AG10803 (cell line): Measurements from ENCODE around the gene TBCC.

Experiments used
- DNase-seq: peaks from one replicate; pipeline ENCODE4 v3.0.0; 2010; ENCODE audit warnings: low read depth
- H3K4me3 ChIP-seq: 2 replicates; pipeline ENCODE4 v1.5.1; 2011; ENCODE audit warnings: mild to moderate bottlenecking, low read length, control low read depth
- CTCF ChIP-seq: conservative IDR thresholded peaks from 2 replicates; pipeline ENCODE4 v1.5.1; 2011; ENCODE audit warnings: mild to moderate bottlenecking, low read length, control low read depth, inconsistent platforms

Gene TBCC

GRCh38 chr6:42720739-42721138 is 25.2 kb downstream of the TBCC start:
- H3K4me3 ChIP-seq = no peak overlapping the region
- no peak for DNase-seq
- TF ChIP-seq CTCF = no peak

- no peak for TF ChIP-seq CTCF
- no peak for DNase-seq
- no peak overlapping the region for H3K4me3 ChIP-seq
Observed at GRCh38 chr6:42715871-42716270, 30.0 kb downstream of the TBCC start.

DNA sequence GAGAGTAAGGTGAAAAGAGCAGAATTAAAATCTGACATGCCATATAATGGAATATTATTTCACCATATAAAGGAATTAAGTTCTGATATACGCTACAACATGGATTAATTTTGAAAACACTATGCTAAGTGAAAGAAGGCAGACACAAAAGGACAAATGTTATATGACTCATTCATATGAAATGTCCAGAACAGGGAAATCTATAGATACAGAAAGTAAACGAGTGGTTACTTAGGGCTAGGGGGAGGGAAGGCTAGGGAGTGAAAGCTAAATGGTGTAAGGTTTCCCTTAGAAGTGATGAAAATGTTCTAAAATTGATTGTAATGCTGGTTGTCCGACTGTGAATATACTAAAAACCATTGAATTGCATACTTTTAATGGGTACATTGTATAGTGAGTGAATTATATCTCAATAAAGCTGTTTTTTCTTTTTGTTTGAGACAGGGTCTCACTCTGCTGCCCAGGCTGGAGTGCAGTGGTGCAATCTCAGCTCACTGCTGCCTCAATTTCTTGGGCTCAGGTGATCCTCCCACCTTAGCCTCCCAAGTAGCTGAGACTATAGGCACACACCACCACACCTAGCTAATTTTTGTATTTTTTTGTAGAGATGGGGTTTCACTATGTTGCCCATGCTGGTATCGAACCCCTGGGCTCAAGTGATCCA is 31.7 kb downstream of the TBCC start:
- DNase-seq = no peak
- no peak for TF ChIP-seq CTCF
- no peak overlapping the region for H3K4me3 ChIP-seq

DNA sequence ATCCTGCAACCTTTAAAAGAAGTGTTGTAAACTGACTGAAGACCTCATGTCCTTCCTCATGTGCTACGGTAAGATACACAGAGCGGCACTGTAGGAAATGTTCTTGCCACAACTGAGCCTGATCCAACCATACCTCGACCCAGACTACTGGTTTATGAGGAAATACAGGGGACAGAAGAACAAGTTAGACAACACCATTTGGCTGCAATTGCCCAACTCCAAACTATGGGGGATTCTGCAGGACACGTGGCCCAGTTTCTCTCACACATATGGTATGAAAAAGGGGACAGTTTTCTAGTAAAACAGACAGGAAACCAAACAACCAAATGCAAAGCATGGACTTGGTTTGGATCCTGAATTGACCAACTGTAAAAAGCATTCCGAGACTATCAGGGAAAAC is 34.0 kb downstream of the TBCC start:
- DNase-seq = no peak
- TF ChIP-seq CTCF = no peak
- no peak overlapping the region for H3K4me3 ChIP-seq

GRCh38 chr6:42710316-42710715 is 35.6 kb downstream of the TBCC start:
- no peak for DNase-seq
- TF ChIP-seq CTCF = no peak
- H3K4me3 ChIP-seq = no peak overlapping the region

GRCh38 chr6:42709871-42710270 is 36.0 kb downstream of the TBCC start:
- H3K4me3 ChIP-seq = no peak overlapping the region
- DNase-seq = no peak
- TF ChIP-seq CTCF = no peak

GRCh38 chr6:42708096-42708495 is 37.8 kb downstream of the TBCC start:
- H3K4me3 ChIP-seq = no peak overlapping the region
- no peak for DNase-seq
- no peak for TF ChIP-seq CTCF
